Measurements from ENCODE around the gene ZBTB48.
A peak's percentile ranks its signal among the peaks of the same experiment; 100 is the strongest.
"Not testable (repeated sequence)": the region's sequence is repeated elsewhere in the genome, so short reads cannot be mapped to it uniquely, and the experiment has no call there.

ZBTB48 gene

GRCh38 chr1:6592865-6593593 is 13.2 kb downstream of the ZBTB48 start:
- no peak for DNase-seq

- no peak for DNase-seq
Measured at GRCh38 chr1:6593810-6594209, 14.0 kb downstream of the ZBTB48 start.

DNA sequence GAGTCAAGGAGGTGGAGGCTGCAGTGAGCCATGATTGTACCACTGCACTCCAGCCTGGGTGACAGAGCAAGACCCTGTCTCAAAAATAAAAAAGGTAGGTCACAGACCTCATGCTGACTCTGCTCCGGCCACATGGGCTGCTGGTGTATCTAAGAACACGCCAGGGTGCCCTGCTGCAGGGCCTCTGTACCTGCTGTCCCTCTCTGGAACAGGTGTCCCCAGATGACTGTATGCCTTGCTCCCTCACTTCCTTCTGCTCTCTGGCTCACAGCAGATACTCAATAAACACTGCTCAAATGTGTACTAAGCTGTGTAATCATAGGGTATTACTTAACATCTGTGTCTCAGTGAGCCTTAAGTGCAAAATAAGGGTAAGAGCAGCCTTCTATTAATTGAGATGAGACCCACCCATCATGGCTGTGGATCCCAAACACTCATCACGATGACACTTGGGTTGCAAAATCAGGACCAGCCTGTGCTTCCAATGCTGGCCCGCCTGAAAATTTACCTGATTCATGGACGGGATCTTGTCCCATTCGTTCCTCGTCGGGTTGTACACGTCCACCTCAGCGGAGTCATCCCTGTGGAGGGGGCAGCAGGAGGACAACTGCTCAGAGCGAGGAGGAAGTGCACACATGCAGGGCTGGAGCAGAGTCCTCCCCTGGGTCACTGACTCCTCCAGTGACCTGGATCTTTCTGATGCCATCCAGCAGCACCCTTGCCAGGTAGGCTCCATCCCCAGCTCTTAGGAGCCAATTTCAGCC is 15.4 kb downstream of the ZBTB48 start:
- DNase-seq: no peak

- no peak for DNase-seq
Measured at GRCh38 chr1:6596351-6596750, 16.6 kb downstream of the ZBTB48 start.

DNA sequence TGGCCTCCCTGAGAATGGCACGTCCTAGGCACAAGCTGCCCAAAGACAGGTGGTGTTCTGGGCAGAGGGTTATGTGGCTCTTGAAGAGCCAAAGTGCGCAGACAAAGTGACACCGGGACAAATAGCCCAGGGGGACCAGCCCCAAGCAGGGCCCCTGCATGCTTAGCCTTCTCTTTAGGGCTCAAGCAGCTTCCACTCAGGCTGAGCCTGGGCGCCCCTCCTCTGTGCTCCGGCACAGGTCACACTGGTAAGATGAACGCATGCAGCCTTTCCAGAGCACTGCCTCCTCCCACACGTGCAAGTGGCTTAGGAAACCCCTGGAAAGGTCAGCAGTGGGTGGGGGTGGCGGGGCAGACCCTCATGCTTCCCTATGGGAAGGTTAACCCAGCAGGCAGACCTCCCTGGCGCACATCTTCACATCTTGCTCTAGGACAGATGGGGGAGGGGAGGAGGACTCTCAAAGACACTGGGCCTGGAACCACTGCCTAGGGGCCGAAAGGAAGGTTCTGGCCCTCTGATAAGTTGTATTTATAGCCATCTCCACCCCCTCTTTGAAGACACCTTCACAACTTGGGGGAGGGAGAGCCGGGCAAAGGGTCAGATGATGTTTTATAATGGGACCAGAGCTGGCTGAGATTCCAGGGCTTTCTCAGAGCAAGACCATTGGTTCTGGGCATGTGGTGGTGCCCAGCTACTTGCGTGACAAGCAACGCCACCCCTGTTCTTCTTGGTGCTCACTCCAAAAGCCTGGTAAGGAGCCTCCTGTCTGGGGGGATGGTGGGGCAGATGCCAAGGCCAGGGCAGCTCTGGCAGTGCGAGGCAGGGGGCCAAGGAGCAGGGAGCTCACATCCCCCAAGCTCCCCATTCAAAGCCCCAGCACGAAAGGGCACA is 17.3 kb downstream of the ZBTB48 start:
- no peak for DNase-seq

DNA sequence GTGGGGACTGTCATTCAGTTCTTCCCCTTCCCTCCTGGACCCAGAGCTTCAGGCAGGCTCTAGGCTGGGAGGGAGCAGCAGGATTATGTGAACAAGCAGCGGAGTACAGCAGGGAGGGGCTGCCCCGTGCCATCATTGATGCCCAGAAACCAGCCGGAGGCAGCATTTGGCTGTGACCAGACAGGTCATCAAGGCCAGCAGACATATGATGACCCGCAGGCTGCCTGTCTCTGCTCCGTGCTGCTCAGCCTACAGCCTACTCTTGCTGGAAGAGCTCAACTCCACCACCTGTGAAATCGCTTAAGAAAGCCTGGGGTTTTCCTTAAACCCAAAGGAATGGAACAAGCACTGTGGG is 18.0 kb downstream of the ZBTB48 start:
- DNase-seq: no peak

DNA sequence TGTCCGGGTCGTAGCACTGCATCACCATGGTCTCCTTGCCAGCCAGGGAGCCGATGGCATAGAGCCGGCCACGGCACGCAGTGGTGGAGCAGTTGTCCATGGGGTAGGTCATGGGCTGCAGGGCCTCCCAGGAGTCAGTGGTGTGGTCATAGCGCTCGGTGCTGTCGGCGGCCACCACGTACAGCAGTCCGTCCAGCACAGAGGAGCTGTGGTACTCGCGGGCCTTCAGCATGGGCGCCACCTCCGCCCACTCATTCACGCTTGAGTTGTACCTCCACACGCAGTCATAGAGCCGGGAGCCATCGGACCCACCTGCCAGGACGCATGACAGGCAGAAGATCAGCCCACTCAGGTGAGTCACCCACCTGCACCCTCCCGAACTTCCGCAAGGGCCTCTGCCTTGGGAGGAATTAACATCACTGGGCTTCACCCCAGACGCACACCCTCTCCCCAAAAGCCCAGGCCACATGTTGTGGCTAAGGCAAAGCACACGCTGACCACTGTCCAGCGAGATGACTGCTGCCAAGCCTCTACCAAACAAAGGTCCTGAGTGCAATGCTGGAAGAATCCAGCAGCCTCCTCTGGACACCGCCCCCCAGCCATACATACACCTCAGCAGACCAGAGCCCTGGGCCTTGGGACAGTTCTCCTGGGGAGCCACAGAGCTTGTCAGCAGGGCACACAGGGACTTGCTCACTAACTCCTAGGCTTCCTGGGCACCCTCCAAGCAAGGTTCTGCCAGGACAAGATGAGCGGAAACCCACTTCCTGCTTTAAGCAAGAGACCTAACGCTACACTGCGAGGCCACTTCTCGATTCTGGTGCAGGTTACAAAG is 19.6 kb downstream of the ZBTB48 start:
- DNase-seq: no peak

- not testable (repeated sequence) for DNase-seq
Measured at GRCh38 chr1:6599991-6600390, 20.2 kb downstream of the ZBTB48 start.

DNA sequence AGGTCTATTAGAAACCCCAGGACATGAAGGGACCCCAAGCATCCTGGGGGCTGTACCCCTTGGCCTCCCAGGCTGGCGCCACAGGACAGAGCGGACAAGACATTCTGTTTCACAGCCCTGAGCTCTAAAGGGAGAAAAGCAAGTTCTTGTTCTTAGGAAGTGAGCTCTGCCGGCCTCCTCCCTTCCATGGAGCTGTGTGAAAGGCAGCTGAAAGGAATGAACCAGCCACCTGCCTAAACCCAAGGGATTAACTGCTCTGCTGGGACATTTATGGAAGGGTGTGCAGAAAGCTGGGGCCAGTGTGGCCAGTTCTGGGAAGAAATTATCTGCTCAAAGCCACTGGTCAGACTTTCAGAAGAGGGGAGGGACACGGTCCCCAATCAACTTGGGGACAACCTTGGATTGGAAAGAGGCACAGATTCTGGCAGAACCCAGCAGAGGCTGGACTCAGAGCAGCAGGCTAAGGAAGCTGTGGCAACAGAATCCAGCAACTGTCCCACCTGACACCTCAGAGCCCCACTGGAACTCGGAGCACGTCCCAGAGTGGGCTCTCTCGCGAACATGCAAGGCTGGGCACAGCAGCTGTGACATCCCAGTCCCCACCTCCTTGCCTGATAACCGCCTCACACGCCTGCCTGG is 20.7 kb downstream of the ZBTB48 start:
- DNase-seq: no peak

GRCh38 chr1:6601049-6601922 is 21.5 kb downstream of the ZBTB48 start:
- peak; percentile 93 for DNase-seq

DNA sequence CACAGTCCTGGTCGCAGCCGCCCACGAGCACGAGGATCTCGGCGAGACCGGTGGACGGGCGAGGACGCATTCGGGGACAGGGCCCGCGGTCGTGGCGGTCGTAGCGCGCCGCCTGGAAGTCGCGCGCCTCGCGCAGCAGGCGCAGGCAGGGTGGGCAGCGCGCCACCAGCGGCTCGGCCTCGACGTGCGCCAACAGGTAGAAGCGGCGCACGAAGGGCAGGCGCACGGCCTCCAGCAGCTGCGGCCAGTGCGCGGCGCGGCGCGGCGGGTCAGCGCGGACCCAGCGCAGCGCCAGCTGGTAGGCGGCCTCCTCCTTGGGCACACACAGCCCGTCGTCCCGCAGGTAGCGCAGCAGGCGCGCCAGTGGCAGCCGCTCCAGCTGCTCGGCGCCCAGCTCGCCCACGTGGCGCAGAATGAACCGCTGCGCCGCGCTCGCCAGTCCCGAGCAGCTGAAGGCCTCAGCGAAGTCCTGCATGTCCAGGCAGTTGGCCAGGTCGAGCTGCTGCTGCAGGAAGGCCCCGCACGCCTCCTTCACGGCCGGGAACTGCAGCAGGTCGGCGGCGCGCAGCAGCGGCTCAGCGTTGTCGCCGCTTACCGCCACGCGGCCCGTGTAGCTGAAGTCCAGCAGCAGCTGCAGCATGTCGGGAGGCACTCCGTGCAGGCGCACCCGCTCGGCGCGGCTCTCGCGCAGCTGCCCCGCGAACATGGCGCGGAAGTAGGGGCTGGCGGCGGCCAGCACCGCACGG is 22.3 kb downstream of the ZBTB48 start:
- DNase-seq: no peak

- peak; percentile 92 for DNase-seq
Measured at GRCh38 chr1:6602669-6603237, 23.0 kb downstream of the ZBTB48 start, which contains the start of gene KLHL21. KLHL21 (minus strand) TSS chr1:6602869; CDS start chr1:6602817, 52 bp downstream.

DNA sequence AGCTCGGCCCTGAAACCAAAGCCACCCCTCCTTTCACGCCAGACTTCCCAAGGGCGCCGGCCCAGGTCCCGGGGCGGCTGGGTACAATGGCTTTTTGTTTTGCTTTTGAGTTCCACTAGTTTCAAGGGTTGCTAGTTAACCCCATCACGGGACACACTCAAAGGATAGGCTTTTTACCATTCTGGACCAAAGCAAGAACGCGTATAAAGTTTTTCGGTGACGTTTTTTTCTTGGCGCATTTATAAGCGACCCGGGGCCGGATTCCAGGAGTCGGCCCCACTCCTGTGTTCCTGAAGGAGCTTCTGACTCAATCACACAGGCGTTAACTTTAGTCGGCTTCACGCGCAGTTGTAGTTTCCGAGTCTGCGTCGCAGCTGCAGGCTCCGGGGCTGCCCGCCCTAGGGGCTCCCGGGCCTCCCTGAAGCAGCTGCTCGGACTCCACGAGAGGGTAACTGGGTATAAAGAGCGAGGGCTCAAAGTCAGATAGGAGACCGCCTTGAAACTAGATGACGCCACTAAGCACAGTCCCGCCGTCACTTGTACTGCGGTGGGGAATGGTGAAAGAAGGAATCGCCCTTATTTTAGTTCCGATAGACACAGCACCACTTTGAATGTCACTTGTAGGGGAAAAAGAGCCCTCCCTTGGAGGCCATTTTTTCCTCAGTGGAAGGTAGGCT is 23.6 kb downstream of the ZBTB48 start:
- peak; percentile 75 for DNase-seq

GRCh38 chr1:6603915-6604558 is 24.2 kb downstream of the ZBTB48 start:
- DNase-seq: peak; percentile 80

DNA sequence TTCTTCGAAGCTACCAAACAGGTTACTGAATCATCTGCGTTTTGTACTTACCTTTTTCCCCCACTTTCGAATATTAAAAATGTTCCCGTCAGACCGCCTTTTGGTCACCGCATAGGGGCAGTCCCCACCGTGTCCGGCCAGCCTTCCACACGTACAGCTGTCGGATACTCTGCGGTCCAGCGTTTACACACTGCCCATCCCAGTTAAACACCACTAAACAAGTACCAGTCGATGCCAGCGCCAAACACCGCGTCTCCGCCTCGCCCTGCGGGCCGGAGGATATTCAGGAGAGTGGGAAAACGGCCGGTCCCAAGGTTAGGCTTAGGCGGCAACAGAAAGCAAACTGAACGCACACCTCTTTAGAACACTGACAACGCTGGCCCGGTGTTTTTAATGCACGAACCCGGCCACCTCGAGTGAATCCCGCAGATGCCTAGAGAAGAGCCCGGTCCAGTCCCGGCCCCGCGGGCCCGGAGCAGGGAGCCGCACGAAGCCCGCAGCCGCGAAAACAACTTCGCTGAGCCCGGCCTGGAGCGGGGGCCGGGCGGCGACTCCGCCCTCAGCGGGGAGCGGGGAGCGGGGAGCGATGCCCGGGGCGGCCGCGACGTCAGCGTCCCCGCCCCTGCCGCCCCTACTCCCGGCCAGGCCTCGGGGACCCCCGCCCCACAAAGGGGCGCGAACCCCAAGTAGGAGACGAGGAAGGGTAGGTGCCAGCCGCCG is 33.0 kb downstream of the ZBTB48 start:
- peak; percentile 50 for DNase-seq

DNA sequence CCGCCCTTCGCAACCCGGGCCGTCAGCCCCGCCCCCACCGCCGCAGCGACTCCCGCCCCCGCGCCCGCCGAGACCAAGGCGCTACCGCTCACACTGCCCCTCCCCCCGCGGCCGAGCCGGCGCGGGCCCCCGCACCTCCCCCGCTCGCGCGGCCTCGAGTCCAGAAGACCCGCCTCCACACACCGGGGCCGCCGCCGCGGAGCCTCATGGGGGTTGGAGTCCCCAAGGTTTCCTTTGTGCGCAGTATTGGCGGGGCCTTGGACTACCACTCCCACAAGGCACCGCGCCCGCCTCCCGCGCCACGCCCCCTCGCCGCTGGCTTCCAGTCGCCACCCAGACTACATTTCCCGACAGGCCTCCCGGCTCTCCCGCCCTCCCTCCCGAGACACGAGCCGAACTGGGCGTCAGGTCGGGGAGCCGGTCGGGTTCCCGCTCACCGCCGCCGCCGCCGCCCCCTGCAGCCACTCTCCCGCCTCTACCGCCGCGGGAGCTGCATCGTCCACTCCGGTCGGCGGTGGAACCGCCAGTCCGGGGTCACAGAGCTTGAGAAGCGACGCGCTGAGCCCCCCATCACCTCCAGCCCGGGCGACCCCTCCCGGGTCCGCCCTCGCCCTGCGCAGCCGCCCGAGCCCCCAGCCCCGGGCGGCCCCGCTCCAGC is 33.7 kb downstream of the ZBTB48 start, which contains the start of gene PHF13:
PHF13 (plus strand) TSS at position 371 of the 658 bp plus-strand sequence. CDS start 336 bp downstream, outside the sequence.
- DNase-seq: peak; percentile 99
